Prostate gland (tissue), 2 donors: ENCODE measurements around the gene EP400. TPM values are rescaled to one million over a fixed set of nuclear protein-coding genes. Genes with fewer than 3 reads are reported as not detected.

Source experiments
- DNase-seq: peaks from one replicate; pipeline ENCODE4 v3.0.0-alpha.2; 2019; ENCODE audit warnings: low spot score
- H3K27ac ChIP-seq, 2 donors: fragments of 200-600 bp; sonication (generic); 2 replicates each; pipeline ENCODE4 v1.5.1; 2017 to 2019
- H3K27me3 ChIP-seq: fragments of 200-600 bp; sonication (generic); replicated peaks from 2 replicates; pipeline ENCODE4 v1.5.1; 2019; ENCODE audit not compliant: insufficient read depth
- H3K36me3 ChIP-seq, 2 donors: fragments of 200-600 bp; sonication (generic); 1 replicate in 1 of 2; 2 replicates in 1 of 2; pipeline versions ENCODE4 v1.5.1 to v1.8.1; 2017 to 2019
- H3K4me1 ChIP-seq: fragments of 200-600 bp; sonication (generic); replicated peaks from 2 replicates; pipeline ENCODE4 v1.5.1; 2019
- H3K4me3 ChIP-seq, 2 donors: fragments of 200-600 bp; sonication (generic); 2 replicates each; pipeline ENCODE4 v1.5.1; 2017 to 2019
- H3K9me3 ChIP-seq: fragments of 200-600 bp; sonication (generic); 2 replicates; pipeline ENCODE4 v1.5.1; 2017
- CTCF ChIP-seq, 4 experiments: fragments of 200-600 bp in 2 of 4; fragments of 450-650 bp in 2 of 4; sonication (generic) in 2 of 4; IDR thresholded peaks; 1 replicate in 3 of 4; 2 replicates in 1 of 4; pipeline ENCODE4 v1.5.1; 2016 to 2019; ENCODE audit warnings: antibody characterized with exemption in 4 of 4, mild to moderate bottlenecking in 2 of 4, moderate library complexity in 2 of 4
- POLR2A ChIP-seq: fragments of 450-650 bp; IDR thresholded peaks from one replicate; pipeline ENCODE4 v1.6.1; 2016; ENCODE audit warnings: antibody characterized with exemption, mild to moderate bottlenecking
- POLR2AphosphoS5 ChIP-seq: sonication (generic); formaldehyde crosslinking; IDR thresholded peaks from one replicate; pipeline ENCODE4 v1.6.1; 2017; ENCODE audit warnings: antibody characterized with exemption
- WGBS: methylation state at CpG from one replicate; pipeline ENCODE4 v1.1.5; 2018; 5-methylcytosine and 5-hydroxymethylcytosine counted together
- intact Hi-C: fragments of 100-400 bp; cut with DNase I; formaldehyde crosslinking; loops from one replicate; pipeline ENCODE4 v1.14.2; 2022
- total RNA-seq, 2 donors: library from RNA; depleted of rRNA; stranded (reverse); fragments of >200 nt; gene quantifications; one replicate each; pipeline ENCODE4 v1.1.0, GENCODE V29; 2016

The EP400 gene
- total RNA-seq, 2 donors from 2014 or later: 22.3 to 46.2 TPM

- Histone ChIP-seq H3K4me1 (peaks cover 8% of the 10 kb centered on the region), H3K36me3 (peaks cover 2 to 4% of the 10 kb centered on the region in 2 donors), H3K9me3 (no peaks in the 10 kb centered on the region), H3K27ac (no peak overlapping the region), H3K4me3 (no peak overlapping the region), H3K27me3 (no peaks in the 10 kb centered on the region)
- DNase-seq: no peak
- TF ChIP-seq CTCF (IDR thresholded peaks at IDR 0.05): no peak
- no peak for TF ChIP-seq POLR2A
- no peak for TF ChIP-seq POLR2AphosphoS5
- intact Hi-C loops: no loop called here
- 89% methylated on average over 12 of the region's 13 CpGs for WGBS
These were observed 46.2 kb upstream of the EP400 start for GRCh38 chr12:131903270-131904255.

- intact Hi-C loops: no loop called here
- WGBS: 90% methylated on average over 5 of the region's 5 CpGs
- H3K36me3 ChIP-seq: peaks cover 8 to 12% of the 10 kb centered on the region in 2 donors
- H3K27ac ChIP-seq: no peak overlapping the region
- DNase-seq: no peak
- no peak for TF ChIP-seq POLR2A
- no peak for TF ChIP-seq CTCF (IDR thresholded peaks at IDR 0.05)
- TF ChIP-seq POLR2AphosphoS5: no peak
- H3K4me1 ChIP-seq: peaks cover 8% of the 10 kb centered on the region
- H3K4me3 ChIP-seq: no peak overlapping the region
- no peaks in the 10 kb centered on the region for H3K27me3 ChIP-seq
- H3K9me3 ChIP-seq: no peaks in the 10 kb centered on the region
These were observed 45.4 kb upstream of the EP400 start for GRCh38 chr12:131904346-131904745.

- H3K9me3 ChIP-seq: no peaks in the 10 kb centered on the region
- TF ChIP-seq POLR2AphosphoS5 (no peak), CTCF (IDR thresholded peaks at IDR 0.05) (no peak), POLR2A (no peak)
- no peaks in the 10 kb centered on the region for H3K27me3 ChIP-seq
- H3K36me3 ChIP-seq: peaks cover 11 to 20% of the 10 kb centered on the region in 2 donors
- WGBS: 69% methylated on average over 11 of the region's 13 CpGs
- H3K4me1 ChIP-seq: peaks cover 8% of the 10 kb centered on the region
- no peak overlapping the region for H3K4me3 ChIP-seq
- no peak for DNase-seq
- no peak overlapping the region for H3K27ac ChIP-seq
- intact Hi-C loops: no loop called here
These were observed 44.6 kb upstream of the EP400 start for GRCh38 chr12:131905081-131905629.

GRCh38 chr12:131905630-131906091 is 44.1 kb upstream of the EP400 start:
- Histone ChIP-seq H3K4me1 (peaks cover 8% of the 10 kb centered on the region), H3K36me3 (peaks cover 11 to 23% of the 10 kb centered on the region in 2 donors), H3K4me3 (no peak overlapping the region), H3K9me3 (no peaks in the 10 kb centered on the region), H3K27me3 (no peaks in the 10 kb centered on the region), H3K27ac (no peak overlapping the region)
- TF ChIP-seq POLR2AphosphoS5 (no peak), CTCF (IDR thresholded peaks at IDR 0.05) (no peak), POLR2A (no peak)
- WGBS: 92% methylated on average over 15 of the region's 15 CpGs
- no peak for DNase-seq
- intact Hi-C loops: no loop called here
